AG09319 (cell line): ENCODE measurements around the gene ARF4.

Experiments
- DNase-seq: peaks from one replicate; pipeline ENCODE4 v3.0.0-alpha.2; 2010; ENCODE audit warnings: low read depth; ENCODE audit errors: extremely low read depth
- CTCF ChIP-seq: IDR thresholded peaks from 2 replicates; pipeline ENCODE4 v1.5.1; 2011; ENCODE audit warnings: low read depth, mild to moderate bottlenecking, inconsistent platforms, low read length, moderate library complexity

The ARF4 gene

DNA sequence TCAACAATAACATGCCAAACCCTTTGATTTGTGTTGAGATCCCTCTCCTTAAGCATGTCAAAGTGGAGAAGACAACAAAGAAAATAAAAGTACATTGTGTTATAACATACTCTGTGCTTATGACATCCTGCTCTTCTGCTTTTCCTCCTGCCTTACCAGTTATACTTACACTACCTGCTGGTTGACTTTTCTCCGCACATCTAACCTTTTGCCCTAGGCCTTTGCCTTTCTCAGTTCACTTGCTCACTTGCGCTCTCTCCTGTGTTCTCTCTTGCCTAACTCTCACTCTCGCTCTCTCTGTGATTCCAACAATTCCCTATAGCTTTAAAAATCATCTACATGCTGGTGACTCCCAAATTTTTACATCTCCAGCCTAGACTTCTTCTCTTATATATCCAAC is 58.7 kb downstream of the ARF4 start:
- DNase-seq = no peak

GRCh38 chr3:57530071-57530608 is 67.0 kb downstream of the ARF4 start:
- DNase-seq = no peak
- TF ChIP-seq CTCF = no peak

More for the DNA sequence above, 58.7 kb downstream of the ARF4 start:
- TF ChIP-seq CTCF = no peak
